K562 (cell line): ENCODE results near the gene ANXA2. TPM values are rescaled to one million over a fixed set of nuclear protein-coding genes. Genes with fewer than 3 reads are reported as not detected.

Experiments used
- CEBPG ChIP-seq, 3 experiments: fragments of 200-800 bp in 1 of 3; sonication (Bioruptor generic) in 1 of 3; sonication (generic) in 1 of 3; formaldehyde crosslinking in 1 of 3; IDR thresholded peaks in 2 of 3; conservative IDR thresholded peaks in 1 of 3; 2 replicates each; pipeline versions ENCODE4 v1.6.1 to v1.8.0; 2016 to 2022; ENCODE audit warnings: missing compliant biosample characterization in 2 of 3, missing genetic modification characterization in 2 of 3, mild to moderate bottlenecking in 1 of 3, missing genetic modification reagents in 1 of 3
- CTCFL ChIP-seq: IDR thresholded peaks from 2 replicates; pipeline ENCODE4 v1.6.1; 2011; ENCODE audit warnings: borderline replicate concordance, low read depth, mild to moderate bottlenecking, moderate library complexity, low read length; ENCODE audit not compliant: insufficient read depth, poor library complexity, severe bottlenecking
- ID3 ChIP-seq, 2 experiments: fragments of 250-450 bp in 1 of 2; fragments of 450-650 bp in 1 of 2; sonication (Bioruptor Pico) in 1 of 2; IDR thresholded peaks; 2 replicates each; pipeline versions ENCODE4 v1.6.1 to v1.8.0; 2016 to 2021; ENCODE audit warnings: mild to moderate bottlenecking in 2 of 2, moderate library complexity in 2 of 2, missing compliant biosample characterization in 1 of 2, missing genetic modification characterization in 1 of 2
- IFI16 ChIP-seq: fragments of 250-450 bp; sonication (Bioruptor Pico); IDR thresholded peaks from 2 replicates; pipeline ENCODE4 v2.1.2; 2022; ENCODE audit warnings: mild to moderate bottlenecking, inconsistent platforms
- JUN ChIP-seq, 2 experiments: sonication (generic) in 1 of 2; formaldehyde crosslinking in 1 of 2; IDR thresholded peaks; 2 replicates each; pipeline versions ENCODE4 v1.6.1 to v1.8.0; 2012 to 2022; ENCODE audit warnings: borderline replicate concordance in 2 of 2, mild to moderate bottlenecking in 2 of 2, improper control_type of control experiment in 1 of 2, low read depth in 1 of 2, low read length in 1 of 2, missing genetic modification reagents in 1 of 2
- MEIS2 ChIP-seq: fragments of 450-650 bp; IDR thresholded peaks from 2 replicates; pipeline ENCODE4 v1.6.1; 2014; ENCODE audit warnings: mild to moderate bottlenecking; ENCODE audit not compliant: partially characterized antibody
- PBX2 ChIP-seq, 2 experiments: IDR thresholded peaks in 1 of 2; conservative IDR thresholded peaks in 1 of 2; 2 replicates each; pipeline ENCODE4 v1.6.1; 2016; ENCODE audit warnings: low read depth in 2 of 2, mild to moderate bottlenecking in 1 of 2, missing compliant biosample characterization in 1 of 2, missing genetic modification characterization in 1 of 2, moderate library complexity in 1 of 2
- polyA plus RNA-seq, 8 experiments: library from polyadenylated mRNA; depleted of rRNA in 4 of 8; stranded (reverse) in 5 of 8; unstranded in 3 of 8; fragments of >200 nt; fragmentation: Nextera tagmentation in 2 of 8; fragmentation: Illumina TruSeq in 1 of 8; extraction: Ambion mirVana in 2 of 8; extraction: Trizol in 1 of 8; gene quantifications; 2 replicates each; pipeline versions ENCODE4 v1.2.1 to v1.2.3, GENCODE V29; 2011 to 2014; ENCODE audit warnings: inconsistent platforms in 1 of 8, missing spikeins in 1 of 8
- total RNA-seq, 7 experiments: library from RNA; depleted of rRNA in 6 of 7; stranded (reverse); fragments of >200 nt in 6 of 7; fragmentation: Illumina TruSeq in 2 of 7; extraction: Trizol in 2 of 7; gene quantifications; 2 replicates each; pipeline versions ENCODE4 v1.2.1 to v1.2.3, GENCODE V29; 2011 to 2021; ENCODE audit warnings: low replicate concordance in 1 of 7

Gene ANXA2
- total and polyA plus RNA-seq, 9 of the 15 experiments (the other 6 are each of a cell fraction or from before 2014, with no cell fraction given): 301 to 1,102 (median 452) TPM

GRCh38 chr15:60328852-60329443, 68.8 kb downstream of the ANXA2 start (continued):
- TF ChIP-seq MEIS2: peak; percentile 28
- no peak for TF ChIP-seq JUN (IDR thresholded peaks at IDR 0.05; ENCODE audit: borderline replicate concordance, low read depth, low read length)
- no peak for TF ChIP-seq JUN (CRISPR knock-in tag; IDR thresholded peaks at IDR 0.05; ENCODE audit: borderline replicate concordance)
- TF ChIP-seq IFI16: no peak
- TF ChIP-seq CTCFL: peak; percentile 27
- no peak for TF ChIP-seq ID3 (CRISPR knock-in tag; IDR thresholded peaks at IDR 0.05)
- TF ChIP-seq ID3 (tag; IDR thresholded peaks at IDR 0.05): no peak
- no peak for TF ChIP-seq CEBPG (CRISPR knock-in tag; IDR thresholded peaks at IDR 0.05)
- TF ChIP-seq CEBPG (tag; conservative IDR thresholded peaks at IDR 0.05 in 1 of 2, IDR thresholded peaks at IDR 0.05 in 1 of 2): 0 out of 4 replicates have a peak, but pooled peaks of 1 of the 2 experiments have one; percentile 14
- TF ChIP-seq PBX2 (CRISPR knock-in tag; IDR thresholded peaks at IDR 0.05; ENCODE audit: low read depth): no peak
- 0 out of 2 replicates have a peak, but pooled peaks have one; percentile 23 for TF ChIP-seq PBX2 (tag; conservative IDR thresholded peaks at IDR 0.05; ENCODE audit: low read depth)
